ENCODE results near the gene NXT1.

- TF ChIP-seq CTCF (conservative IDR thresholded peaks at IDR 0.05; ENCODE audit: low read length), result no peak
- TF ChIP-seq EZH2phosphoT487 (IDR thresholded peaks at IDR 0.05; ENCODE audit: borderline replicate concordance, low read depth, low read length), result no peak
Observed at GRCh38 chr20:23360531-23360930, 9.9 kb downstream of the NXT1 start.
